Choroid plexus epithelial cell (primary cell): ENCODE data around the gene SCAPER.

ENCODE experiments used
- DNase-seq: peaks from one replicate; pipeline ENCODE4 v3.0.0-alpha.2; 2010; ENCODE audit warnings: low read depth
- H3K4me3 ChIP-seq: 2 replicates; pipeline ENCODE4 v1.5.1; 2011; ENCODE audit warnings: low read depth, mild to moderate bottlenecking, control low read depth, low read length, moderate library complexity
- CTCF ChIP-seq: conservative IDR thresholded peaks from 2 replicates; pipeline ENCODE4 v1.5.1; 2011; ENCODE audit warnings: low read depth, mild to moderate bottlenecking, control low read depth, inconsistent platforms, low read length, moderate library complexity

The SCAPER gene

GRCh38 chr15:76501011-76501410 is 404.1 kb downstream of the SCAPER start:
- DNase-seq, result no peak
- H3K4me3 ChIP-seq, result no peak overlapping the region
- no peak for TF ChIP-seq CTCF

DNA sequence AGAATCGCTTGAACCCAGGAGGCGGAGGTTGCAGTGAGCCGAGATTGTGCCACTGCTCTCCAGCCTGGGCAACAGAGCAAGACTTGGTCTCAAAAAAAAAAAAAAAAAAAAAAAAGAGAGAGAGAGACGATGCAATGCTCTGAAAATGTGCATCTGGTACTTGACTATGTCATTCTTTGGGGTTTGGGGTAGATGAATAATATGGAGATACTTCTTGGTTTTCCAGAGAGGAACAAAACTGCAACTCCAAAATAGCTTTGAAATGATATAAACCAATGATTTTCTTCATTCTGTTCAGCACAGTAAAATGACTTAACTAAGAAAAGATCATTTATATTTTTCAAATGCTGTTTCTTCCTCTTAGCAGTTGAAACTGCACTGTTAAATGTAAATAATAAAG is 409.7 kb downstream of the SCAPER start:
- no peak for DNase-seq
- H3K4me3 ChIP-seq, result no peak overlapping the region
- no peak for TF ChIP-seq CTCF

DNA sequence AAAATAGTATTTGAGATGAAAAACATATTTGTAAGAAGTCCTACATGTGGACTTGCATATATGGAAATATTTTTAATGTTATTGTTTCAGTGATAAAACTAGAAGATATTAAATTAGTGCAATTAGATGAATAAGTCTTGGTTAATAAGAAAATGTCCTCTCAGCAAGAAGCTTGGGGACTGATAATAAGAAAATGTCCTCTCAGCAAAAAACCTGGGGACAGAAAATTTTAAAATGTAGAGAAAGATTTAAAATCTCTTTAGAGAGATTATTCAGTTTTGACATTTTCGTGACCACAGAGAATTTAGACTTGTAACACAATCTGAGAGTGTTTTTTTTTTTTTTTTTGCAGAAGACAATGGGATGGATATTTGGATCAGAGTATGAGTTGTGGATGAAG is 412.6 kb downstream of the SCAPER start:
- no peak for TF ChIP-seq CTCF
- no peak for DNase-seq
- H3K4me3 ChIP-seq, result no peak overlapping the region

DNA sequence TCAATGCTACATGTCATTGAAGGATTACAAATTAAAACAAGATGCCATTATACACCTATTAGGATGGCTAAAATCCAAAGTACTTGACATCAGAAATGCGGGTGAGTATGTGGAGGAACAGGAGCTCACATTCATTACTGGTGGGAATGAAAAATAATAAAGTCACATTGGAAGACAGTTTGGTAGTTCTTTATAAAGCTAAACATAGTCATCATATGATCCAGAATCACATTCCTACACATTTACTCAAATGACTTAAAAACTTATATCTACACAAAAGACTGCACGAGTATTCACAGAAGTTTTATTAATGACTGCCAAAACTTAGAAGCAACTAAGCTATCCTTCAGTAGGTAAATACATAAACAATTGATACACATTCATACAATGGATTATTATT is 421.4 kb downstream of the SCAPER start:
- TF ChIP-seq CTCF, result no peak

DNA sequence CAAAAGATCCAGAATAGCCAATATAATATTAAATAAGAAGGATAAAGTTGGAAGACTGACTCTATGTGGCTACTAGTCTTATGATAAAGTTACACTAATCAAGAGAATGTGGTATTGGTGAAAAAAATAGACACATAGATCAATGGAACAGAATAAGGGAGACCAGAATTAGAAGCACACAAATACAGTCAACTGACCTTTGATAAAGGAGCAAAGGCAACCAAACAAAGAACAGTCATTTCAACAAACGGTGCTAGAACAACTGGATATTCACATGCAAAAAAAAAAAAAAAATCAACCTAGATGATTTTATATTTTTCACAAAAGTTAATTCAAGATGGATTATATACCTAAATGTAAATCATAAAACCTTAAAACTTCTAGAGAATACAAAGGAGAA is 422.1 kb downstream of the SCAPER start:
- DNase-seq, result no peak
- TF ChIP-seq CTCF, result no peak
- H3K4me3 ChIP-seq, result no peak overlapping the region

More for the DNA sequence above, 421.4 kb downstream of the SCAPER start:
- H3K4me3 ChIP-seq, result no peak overlapping the region
- DNase-seq, result no peak

GRCh38 chr15:76480267-76480666 is 424.9 kb downstream of the SCAPER start:
- no peak for TF ChIP-seq CTCF
- no peak overlapping the region for H3K4me3 ChIP-seq
- DNase-seq, result no peak

DNA sequence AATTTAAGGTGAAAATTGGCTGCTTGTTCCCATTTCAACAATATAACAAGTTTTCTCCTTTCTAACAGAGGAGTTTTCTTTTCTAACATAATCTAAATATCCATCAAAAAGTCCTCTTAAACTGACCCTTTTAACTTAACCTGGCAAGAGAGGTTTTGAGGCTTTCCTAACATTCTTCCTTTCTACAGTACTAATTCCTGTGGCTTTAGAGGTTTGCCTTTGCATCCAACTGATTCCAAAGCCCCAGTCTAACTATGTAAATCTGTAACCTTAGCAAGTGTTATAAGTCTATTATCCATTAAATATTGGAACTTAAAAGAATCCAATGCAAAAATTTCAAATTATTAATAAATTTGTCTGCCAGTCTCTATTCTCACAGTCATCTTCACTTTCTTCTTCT is 434.4 kb downstream of the SCAPER start:
- DNase-seq, result peak; percentile 47
- H3K4me3 ChIP-seq, result no peak overlapping the region
- TF ChIP-seq CTCF, result no peak
